GM19351 (cell line): ENCODE measurements around the gene KDM1A.

Experiments used
- ATAC-seq: cut with Tn5 transposase; IDR thresholded peaks from one replicate; pipeline ENCODE4 v1.9.1; 2021; ENCODE audit warnings: mild to moderate bottlenecking, moderate library complexity; ENCODE audit not compliant: unreplicated experiment

Gene KDM1A

DNA sequence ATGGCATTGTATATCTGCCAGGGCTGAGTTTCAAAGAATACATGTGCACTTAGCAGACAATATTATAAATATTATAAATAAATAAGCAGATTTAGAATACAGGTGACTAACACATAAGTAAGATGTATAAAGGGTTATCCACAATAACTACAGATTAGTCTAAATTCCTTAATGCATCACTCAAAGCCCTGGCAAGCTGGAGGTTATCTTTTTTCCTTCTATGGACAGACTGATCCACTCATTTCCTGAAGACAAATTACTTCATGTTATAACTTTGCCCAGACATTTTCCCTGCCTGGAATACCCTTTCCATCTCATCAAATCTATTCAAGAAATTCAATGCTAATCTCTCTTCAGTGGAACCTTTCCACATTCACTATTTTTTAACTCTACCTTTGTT is 110.6 kb downstream of the KDM1A start:
- no peak for ATAC-seq

DNA sequence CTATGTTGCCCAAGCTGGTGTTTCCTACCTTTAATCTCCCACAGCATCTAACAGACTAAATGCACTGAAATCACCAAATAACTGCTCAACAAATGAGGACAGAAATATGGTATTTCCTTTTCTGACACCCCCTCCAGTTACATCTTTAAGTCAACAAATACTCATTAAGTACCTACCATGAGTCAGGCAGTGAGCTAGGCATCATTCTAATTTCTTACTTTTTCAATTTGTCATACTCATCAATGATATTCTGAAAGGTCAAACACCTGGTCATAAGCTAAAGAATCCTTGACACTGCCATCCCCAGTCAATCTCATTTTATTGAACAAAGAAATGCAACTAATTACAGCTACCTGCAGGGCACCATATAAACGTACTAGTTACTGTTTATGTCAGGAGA is 112.8 kb downstream of the KDM1A start:
- no peak for ATAC-seq
